GM23338 (cell line): ENCODE data around the gene MED13L.

ENCODE experiments used
- CREB1 ChIP-seq: fragments of 250-450 bp; sonication (Bioruptor Pico); IDR thresholded peaks from 2 replicates; pipeline ENCODE4 v1.5.0; 2020; ENCODE audit warnings: low read depth, mild to moderate bottlenecking, moderate library complexity
- CTCF ChIP-seq, 2 experiments: fragments of 200-600 bp in 1 of 2; sonication (generic) in 1 of 2; conservative IDR thresholded peaks; 2 replicates each; pipeline versions ENCODE4 v1.5.1 to v1.6.1; 2016 to 2017; ENCODE audit warnings: antibody characterized with exemption in 2 of 2, low read depth in 2 of 2, mild to moderate bottlenecking in 2 of 2, moderate library complexity in 1 of 2
- ETS1 ChIP-seq: IDR thresholded peaks from 2 replicates; pipeline ENCODE4 v1.6.1; 2016; ENCODE audit warnings: antibody characterized with exemption
- EZH2 ChIP-seq: fragments of 200-600 bp; sonication (generic); IDR thresholded peaks from one replicate; pipeline ENCODE4 v1.8.0; 2017; ENCODE audit warnings: antibody characterized with exemption, mild to moderate bottlenecking, low read depth; ENCODE audit not compliant: unreplicated experiment
- EZH2phosphoT487 ChIP-seq: fragments of 200-600 bp; sonication (generic); IDR thresholded peaks from one replicate; pipeline ENCODE4 v1.8.1; 2018; ENCODE audit warnings: antibody characterized with exemption; ENCODE audit not compliant: unreplicated experiment
- JUNB ChIP-seq: IDR thresholded peaks from one replicate; pipeline ENCODE4 v1.6.1; 2016; ENCODE audit warnings: antibody characterized with exemption; ENCODE audit not compliant: unreplicated experiment
- NANOG ChIP-seq: IDR thresholded peaks from 2 replicates; pipeline ENCODE4 v1.6.1; 2016; ENCODE audit warnings: antibody characterized with exemption, borderline replicate concordance
- POLR2AphosphoS5 ChIP-seq: IDR thresholded peaks from 2 replicates; pipeline ENCODE4 v1.6.1; 2016; ENCODE audit warnings: antibody characterized with exemption, low read depth
- REST ChIP-seq: IDR thresholded peaks from one replicate; pipeline ENCODE4 v1.6.1; 2018; ENCODE audit warnings: antibody characterized with exemption; ENCODE audit not compliant: unreplicated experiment
- STAT1 ChIP-seq: IDR thresholded peaks from one replicate; pipeline ENCODE4 v1.6.1; 2016; ENCODE audit warnings: antibody characterized with exemption; ENCODE audit not compliant: unreplicated experiment
- ZNF114 ChIP-seq: fragments of 250-450 bp; sonication (Bioruptor Pico); IDR thresholded peaks from 2 replicates; pipeline ENCODE4 v1.5.0; 2020; ENCODE audit warnings: mild to moderate bottlenecking, moderate library complexity
- ZNF331 ChIP-seq: fragments of 250-450 bp; sonication (Bioruptor Pico); IDR thresholded peaks from 2 replicates; pipeline ENCODE4 v1.5.0; 2020; ENCODE audit warnings: low read depth, mild to moderate bottlenecking, moderate library complexity
- ZNF462 ChIP-seq: fragments of 250-450 bp; sonication (Bioruptor Pico); IDR thresholded peaks from 2 replicates; pipeline ENCODE4 v1.5.0; 2020; ENCODE audit warnings: mild to moderate bottlenecking, moderate library complexity

- TF ChIP-seq EZH2phosphoT487 (no peak), POLR2AphosphoS5 (no peak), CTCF (conservative IDR thresholded peaks at IDR 0.05; ENCODE audit: low read depth in 2 of 2) (no peak), STAT1 (no peak), REST (no peak), JUNB (no peak), ZNF331 (CRISPR knock-in tag) (no peak), ETS1 (no peak), ZNF114 (CRISPR knock-in tag) (no peak), EZH2 (no peak), ZNF462 (CRISPR knock-in tag) (no peak), CREB1 (no peak), NANOG (no peak)
Measured at GRCh38 chr12:116199160-116199706, 78.3 kb downstream of the MED13L start.
